Hematopoietic multipotent progenitor cell treated with erythropoietin and hydrocortisone succinate and interleukin-3 and kit ligand, for 17 days (in vitro differentiated cells): ENCODE measurements around the gene CCDC181.
A peak's percentile ranks its signal among the peaks of the same experiment; 100 is the strongest.

Source experiments
- DNase-seq: peaks from one replicate; pipeline ENCODE4 v3.0.0-alpha.2; 2015; ENCODE audit warnings: low spot score

Gene CCDC181

DNA sequence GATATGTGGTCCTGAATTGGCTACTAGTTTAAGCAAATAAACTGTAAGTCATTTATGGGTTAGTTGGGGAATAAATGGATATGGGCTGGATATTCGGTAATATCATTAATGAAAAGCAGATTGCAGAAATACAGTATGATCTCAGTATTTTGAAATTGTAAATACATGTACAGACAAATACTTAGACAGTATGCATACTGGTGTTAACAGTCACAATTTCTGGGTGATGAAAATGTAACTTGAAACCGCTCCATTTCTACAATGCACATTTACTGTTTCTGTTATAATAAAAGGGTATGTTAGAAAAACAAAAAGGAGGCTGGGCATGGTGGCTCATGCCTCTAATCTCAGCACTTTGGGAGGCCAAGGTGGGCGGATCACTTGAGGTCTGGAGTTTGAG is 31.3 kb downstream of the CCDC181 start:
- DNase-seq, result no peak

DNA sequence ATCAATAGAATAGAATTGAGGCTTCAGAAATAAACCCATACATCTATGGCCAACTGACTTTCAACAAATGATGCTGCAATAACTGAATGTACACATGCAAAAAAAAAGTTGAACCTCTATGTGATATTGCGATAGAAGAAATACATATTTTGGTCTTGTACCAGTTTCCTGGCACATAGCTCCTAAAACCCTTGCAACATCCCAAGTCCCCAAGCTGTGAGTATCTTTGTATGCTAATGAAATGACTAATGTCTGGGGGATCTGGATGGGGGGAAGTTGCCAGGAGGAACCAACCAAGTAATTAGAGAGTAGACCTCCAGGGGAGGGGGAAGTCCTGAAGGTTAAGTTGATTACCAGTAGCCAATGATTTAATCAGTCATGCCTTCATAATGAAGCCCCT is 34.9 kb downstream of the CCDC181 start:
- no peak for DNase-seq

DNA sequence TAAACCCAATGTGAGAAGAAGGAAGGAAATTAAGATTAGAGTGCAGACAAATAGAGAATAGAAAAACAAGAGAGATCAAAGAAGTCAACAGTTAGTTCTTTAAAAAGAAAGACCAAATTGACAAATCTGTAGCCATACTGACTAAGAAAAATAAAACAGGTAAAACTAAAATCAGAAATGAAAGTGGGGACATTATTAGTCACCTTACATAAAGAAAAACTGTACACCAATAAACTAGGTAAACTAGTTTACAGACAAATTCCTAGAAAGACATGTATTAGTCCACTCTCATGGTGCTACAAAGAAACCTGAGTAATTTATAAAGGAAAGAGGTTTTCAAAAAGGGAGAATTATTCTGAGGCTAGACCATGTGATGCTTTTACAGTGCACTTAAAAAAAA is 37.0 kb downstream of the CCDC181 start:
- DNase-seq, result no peak

DNA sequence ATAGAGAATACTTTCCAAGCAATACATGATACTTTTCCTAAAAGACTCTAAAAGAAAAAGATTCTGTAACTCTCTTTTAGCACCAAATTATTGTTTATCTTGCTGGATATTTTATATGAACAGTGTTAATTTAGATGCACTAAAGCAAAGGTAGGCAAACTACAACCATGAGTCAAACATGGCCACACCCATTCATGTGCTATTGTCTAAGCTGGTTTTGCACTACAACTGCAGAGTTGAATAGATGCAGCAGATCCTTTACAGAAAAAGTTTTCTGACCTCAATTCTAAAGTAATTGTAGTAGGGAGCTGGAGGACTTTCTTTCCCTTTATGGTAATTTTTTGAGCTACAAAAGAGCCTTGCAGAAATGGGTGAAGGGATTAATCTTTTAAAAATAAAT is 39.9 kb downstream of the CCDC181 start:
- DNase-seq, result no peak

DNA sequence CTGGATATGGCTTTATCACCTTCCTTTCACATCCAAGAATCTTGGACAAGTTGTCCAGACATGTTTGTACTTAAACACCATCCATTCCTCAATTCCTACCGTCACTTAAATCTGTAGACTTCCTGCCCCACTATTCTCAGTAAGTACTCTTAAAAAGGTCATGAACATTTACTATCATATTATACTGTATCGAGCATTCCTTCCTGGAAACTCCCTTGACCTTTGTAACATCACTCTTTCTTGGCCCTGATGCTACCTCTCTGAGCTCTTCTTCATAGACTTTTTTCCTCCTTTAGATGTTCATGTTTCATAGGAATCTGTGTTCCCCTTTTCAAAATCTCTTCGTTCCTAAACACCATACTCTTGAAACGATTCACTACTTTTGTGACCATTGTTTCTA is 43.8 kb downstream of the CCDC181 start:
- DNase-seq, result no peak

DNA sequence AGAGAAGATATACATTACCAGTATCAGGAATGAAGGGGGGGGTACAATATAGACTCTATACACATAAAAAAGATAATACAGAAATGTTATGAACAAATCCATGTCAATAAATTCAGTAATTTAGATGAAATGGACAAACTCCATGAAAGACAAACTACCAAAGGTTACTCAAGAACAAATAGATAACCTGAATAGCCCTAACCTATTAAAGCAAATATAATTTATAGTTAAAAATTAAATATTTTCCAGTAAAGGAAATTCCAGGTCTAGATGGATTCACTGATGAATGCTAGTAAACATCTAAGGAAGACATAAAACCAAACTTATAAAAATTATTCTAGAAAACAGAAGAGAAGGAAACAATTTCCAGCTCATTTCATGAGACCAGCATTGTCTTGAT is 46.1 kb downstream of the CCDC181 start:
- no peak for DNase-seq

DNA sequence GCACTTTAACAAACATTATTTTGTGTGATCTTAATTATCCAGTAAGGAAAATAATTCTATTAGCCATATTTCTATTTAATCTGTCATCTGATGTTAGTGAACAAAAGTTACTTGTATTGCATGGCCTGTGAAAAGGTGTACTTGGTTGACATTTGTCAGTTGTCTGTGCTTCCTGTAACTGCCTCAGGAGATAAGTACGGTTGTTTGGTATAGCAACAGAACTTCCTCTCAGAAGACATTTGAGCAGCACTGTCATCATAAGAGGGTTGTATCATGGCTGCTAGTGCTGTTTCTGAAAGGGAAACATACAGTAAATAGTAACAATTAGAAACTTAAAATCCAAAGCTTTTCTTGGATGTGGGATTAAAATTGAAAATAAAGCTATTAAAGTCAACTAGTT is 55.9 kb downstream of the CCDC181 start:
- DNase-seq, result no peak

DNA sequence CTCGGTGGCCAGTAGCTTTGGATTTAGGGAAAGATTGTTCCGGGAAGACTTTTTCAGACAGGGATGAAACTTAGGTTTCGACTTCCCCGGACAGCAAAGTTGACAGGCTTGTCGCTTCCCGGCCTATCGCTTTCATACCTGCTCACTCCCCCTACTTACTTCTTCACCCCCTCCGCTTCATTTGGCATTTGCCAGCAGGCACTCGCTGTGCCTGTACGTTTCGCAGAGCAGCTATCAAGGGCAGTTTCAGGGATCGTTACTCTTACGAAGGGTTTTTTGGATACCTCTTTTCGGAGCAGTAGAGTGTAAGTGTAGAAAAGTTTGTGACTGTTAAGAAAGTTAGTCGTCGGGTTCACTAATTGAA is 58.9 kb downstream of the CCDC181 start:
- DNase-seq, result peak; percentile 54

DNA sequence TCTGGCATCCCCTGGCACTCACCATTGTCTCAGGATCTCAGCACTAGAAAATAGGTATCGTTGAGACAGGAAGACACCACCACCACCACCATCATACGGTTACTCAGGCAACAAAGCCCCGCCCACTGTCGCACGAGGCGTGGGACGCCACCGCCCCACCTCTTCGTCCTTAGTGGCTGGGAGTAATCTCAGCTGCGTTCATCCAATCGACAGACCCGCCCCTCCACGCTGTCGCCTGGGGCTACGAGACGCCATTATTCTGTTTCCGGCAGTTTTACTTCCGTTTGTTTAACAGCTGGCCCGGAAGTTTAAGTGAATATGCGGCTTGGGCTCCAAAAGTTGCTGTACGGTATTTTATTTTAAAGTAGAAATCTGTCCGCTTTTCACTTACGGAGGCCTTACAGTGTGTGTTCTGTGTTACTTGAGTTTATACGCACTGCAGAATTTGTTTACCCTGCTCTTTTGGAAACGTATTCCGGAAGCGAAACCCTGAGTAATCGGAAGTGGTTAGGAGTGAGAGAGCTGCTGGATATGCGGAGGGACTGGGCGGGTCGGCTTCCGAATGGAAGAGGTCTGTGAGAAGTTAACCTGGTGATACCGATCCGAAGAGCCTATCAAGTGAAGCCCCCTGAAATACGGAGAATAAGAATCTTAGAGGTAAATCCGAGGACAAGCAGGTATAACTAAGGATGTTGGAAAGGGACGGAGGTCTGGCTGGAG is 59.4 kb downstream of the CCDC181 start, which contains the start of the genes BLZF1 and NME7:
Gene BLZF1 (plus strand): TSS at position 510 of the 720 bp plus-strand sequence. CDS start 1,328 bp downstream, outside the sequence.
Gene NME7 (minus strand): TSS at position 112 of the 720 bp plus-strand sequence. CDS start 87 bp downstream, at position 25.
- peak; percentile 96 for DNase-seq

DNA sequence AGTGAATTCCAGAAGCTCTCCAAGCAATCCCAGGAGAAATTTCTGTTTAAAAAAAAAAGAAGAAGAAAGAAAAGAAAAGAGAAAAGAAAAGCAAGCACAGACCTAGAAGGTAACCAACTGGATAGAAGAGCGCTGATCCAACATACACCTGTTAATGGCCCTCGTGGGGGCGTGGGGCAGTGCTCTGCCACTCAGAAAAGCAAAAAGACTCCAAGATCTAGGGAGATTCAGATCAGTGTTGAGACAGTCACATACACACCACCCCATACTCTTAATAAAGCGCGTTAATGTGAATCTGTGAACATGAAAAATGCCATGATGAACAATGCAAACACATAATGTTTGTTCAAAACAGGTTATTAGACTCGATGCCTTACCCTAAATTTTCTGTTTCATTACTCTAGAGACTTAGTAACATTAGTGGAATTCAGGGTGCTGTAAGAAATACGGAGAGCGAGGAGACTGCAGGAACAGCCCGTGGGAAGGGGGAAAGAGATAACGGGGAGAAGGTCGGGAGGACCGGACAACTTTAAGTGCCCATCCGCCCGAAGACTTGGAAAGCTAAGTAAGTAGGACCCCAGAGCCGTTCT is 60.1 kb downstream of the CCDC181 start:
- DNase-seq, result no peak

DNA sequence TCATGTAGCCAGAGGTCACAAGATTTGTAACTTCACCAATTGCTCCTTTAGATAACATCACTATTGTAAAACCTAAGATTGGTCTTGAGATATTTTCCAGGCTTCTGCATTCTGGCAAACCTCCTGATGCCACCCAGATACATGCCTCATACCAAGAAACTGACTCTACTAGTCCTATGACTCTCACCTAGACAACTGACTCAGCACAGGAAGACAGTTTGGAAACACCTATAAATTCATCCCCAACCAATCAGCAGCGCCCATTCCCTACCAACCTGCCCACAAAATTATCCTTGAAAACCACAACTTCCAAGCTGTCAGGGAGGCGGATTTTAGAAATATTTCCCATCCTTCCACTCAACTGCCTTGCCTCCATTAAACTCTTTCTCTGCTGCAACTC is 62.3 kb downstream of the CCDC181 start:
- no peak for DNase-seq

DNA sequence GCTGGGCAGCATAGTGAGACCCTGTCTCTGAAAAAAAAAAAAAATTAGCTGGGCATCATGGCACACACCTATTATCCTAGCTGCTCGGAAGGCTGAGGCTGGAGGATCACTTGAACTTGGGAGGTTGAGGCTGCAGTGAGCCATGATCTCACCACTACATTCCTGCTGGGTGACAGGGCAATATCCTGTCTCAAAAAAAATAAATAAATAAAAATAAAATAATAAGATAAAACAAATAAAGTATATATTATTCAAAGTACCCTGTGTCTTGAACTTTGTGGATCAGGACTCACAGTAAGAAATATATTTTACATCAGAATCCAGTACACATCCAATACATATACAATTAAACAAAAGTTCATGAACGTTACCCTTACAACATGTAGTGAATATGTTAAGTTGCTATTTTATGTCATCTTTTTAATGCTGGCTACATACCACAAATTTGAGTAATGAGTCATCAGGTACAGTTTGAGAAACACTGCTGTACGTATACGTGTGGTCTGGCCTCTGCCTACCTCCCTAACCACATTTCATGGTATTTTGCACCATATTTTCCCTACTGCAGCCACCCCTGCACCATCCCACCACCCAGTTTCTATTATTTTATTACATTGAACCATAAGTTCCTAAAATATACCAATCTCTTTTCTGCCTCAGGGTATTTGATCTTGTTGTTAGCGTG is 64.1 kb downstream of the CCDC181 start:
- no peak for DNase-seq

DNA sequence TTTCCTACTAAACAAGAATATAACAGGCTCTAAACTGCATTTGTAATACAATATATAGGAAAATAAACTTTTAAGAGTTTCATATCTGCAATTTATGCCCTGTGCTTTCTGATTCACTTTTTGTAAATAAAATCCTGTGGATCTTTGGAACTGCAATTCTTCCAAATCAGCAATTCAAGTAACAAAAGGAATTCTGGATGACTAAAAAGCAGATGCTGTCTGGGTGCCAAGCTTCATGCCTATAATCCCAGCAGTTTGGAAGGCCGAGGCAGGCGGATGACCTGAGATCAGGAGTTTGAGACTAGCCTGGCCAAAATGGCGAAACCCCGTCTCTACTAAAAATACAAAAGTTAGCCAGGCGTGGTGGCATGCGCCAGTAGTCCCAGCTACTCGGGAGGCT is 66.0 kb downstream of the CCDC181 start:
- no peak for DNase-seq

DNA sequence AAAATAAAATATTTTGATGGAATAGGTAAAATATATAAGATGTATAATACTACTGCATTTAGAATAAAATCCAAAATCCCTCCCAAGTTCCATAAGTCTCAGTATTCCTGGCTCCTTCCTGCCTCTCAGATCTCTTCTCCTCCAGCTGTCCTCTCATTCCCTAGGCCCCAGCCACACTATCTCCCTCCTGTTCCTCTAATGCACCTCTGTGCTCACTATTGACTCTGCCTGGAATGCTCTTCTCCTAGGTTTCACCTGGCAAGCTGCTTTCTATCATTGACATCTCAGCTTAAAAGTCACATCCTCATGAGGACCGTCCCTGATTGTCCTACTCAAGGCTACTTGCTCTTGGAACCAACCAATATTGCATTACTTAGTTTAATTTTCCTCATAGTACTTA is 66.9 kb downstream of the CCDC181 start:
- no peak for DNase-seq

DNA sequence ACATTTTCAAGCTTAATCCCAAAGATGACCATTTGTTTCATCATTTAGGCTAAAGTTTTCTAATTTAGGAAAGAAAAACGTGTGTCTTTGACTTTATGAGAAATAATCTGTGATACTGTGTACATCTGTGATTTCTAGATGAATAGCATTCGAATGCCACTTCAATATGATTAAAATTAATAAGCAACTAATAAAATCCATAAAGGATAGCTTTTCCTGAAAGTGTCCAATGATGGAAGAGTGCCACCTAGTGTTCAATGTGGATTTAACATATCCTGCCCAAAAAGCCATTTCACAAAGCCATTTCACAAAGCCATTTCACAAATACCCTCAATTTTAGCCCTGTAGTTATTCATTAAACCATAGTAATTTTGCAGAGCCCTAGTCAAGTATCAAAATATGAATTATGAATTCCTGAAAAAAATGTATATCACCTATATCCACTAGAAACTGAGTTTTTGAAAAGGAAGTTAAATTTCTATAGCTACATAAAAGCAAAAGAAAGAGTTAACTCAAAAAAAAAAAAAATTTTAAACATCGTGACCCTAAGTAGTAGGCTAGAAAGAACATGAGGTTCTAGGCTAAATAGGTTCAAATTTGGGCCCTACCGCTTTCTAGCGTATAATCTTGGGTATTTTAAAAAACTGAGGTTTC is 78.8 kb downstream of the CCDC181 start:
- peak; percentile 79 for DNase-seq

DNA sequence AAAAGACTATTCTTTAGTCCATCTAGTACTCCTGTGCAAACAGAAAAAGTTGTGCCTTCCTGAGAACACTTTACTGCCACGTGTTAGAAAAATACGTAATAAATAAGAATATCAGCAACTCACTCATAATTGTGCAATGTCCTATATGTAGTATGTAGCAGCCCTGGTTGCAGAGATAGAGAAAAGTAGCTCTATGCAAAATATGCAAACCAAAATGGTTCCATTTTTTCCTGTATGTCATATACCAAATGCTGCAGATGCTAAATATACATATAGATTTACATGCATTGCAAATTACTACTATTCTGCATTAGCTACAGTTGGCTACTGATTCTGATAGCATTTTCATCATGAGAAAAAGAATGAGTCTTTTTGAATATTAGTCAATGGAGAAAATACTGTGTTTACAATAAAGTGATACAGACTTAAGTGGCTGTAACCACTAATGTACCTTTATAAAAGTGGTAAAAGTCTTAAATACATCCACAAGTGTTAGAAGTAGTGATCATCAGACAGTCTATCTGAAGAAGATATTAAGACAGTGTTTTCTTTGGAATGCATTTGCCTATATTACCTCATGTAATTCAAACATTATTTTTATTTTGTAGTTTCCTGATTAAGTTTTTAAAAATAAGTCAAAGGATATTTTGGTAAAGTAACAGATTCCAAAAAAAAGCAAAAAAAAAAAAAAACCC is 79.4 kb downstream of the CCDC181 start:
- DNase-seq, result no peak

DNA sequence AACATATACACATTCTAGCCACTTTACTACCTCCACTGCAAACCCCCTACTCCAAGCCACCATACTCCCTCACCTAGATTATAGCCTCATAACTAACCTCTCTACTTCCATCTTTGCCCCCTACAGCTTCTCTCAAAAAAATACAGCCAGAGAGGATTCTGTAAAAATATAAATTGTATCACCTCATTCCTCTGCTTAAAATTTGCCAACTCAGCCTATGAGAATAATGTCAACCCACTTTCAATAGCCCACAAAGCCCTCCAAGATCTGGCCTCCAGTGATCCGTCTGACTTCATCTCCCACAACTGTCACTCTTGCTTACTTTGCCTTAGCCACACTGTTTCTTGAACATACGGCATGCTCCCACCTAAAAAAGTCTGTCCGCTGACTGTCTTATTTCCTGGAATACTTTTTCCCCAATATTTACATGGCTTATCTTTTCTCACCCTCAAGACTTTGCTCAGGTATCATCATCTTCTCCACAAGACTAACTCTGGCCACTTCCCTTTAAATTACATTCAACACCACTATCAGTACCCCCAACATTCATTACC is 81.2 kb downstream of the CCDC181 start:
- DNase-seq, result no peak

DNA sequence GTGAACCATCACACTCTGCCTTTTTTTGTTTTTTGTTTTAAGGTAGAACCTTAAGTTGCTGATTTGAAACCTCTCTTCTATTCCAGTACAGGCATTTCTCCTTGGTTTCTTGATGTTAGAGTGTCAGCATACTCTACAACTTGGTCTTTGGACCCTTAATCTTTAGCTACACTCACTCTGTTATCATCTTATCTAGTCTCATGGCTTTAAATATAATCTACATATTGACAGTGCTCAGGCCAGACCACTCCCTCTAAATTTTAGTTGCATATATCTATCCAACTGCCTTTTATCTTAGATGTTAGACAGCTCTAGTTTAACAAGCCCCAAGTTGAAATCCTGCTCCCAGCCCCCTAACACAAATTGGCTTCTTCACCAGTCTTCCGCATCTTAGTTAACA is 81.8 kb downstream of the CCDC181 start:
- no peak for DNase-seq
